ENCODE measurements around the gene H2BW1. TPM values are rescaled to one million over a fixed set of nuclear protein-coding genes. Genes with fewer than 3 reads are reported as not detected.
"Not testable (repeated sequence)": the region's sequence is repeated elsewhere in the genome, so short reads cannot be mapped to it uniquely, and the experiment has no call there.

The H2BW1 gene
- total RNA-seq, 1 donor: not detected

- no peak overlapping the region for H3K4me3 ChIP-seq (ENCODE audit: low read depth, low read length)
- TF ChIP-seq CTCF (IDR thresholded peaks at IDR 0.05; ENCODE audit: insufficient read depth, low read depth, low read length): no peak
- DNase-seq (ENCODE audit: low read depth): no peak
These were observed 350 bp downstream of the H2BW1 start for GRCh38 chrX:104013158-104013557.

- TF ChIP-seq CTCF (IDR thresholded peaks at IDR 0.05; ENCODE audit: insufficient read depth, low read depth, low read length): no peak
- H3K4me3 ChIP-seq (ENCODE audit: low read depth, low read length): no peak overlapping the region
- DNase-seq (ENCODE audit: low read depth): no peak
These were observed 4.7 kb downstream of the H2BW1 start for GRCh38 chrX:104008831-104009230.

GRCh38 chrX:103999234-103999633, 14.3 kb downstream of the H2BW1 start:
- no peak for TF ChIP-seq CTCF (IDR thresholded peaks at IDR 0.05; ENCODE audit: insufficient read depth, low read depth, low read length)
- DNase-seq (ENCODE audit: low read depth): no peak
- no peak overlapping the region for H3K4me3 ChIP-seq (ENCODE audit: low read depth, low read length)

GRCh38 chrX:103983508-103983907, 30.0 kb downstream of the H2BW1 start:
- not testable (repeated sequence) for DNase-seq (ENCODE audit: low read depth); H3K4me3 ChIP-seq (ENCODE audit: low read depth, low read length)

- not testable (repeated sequence) for DNase-seq (ENCODE audit: low read depth); H3K4me3 ChIP-seq (ENCODE audit: low read depth, low read length)
These were observed 50.9 kb downstream of the H2BW1 start, which contains the start of gene TMSB15B for GRCh38 chrX:103962411-103963278. TMSB15B (plus strand) TSS chrX:103962627.

Other genes with a start within 250 kb of the H2BW1 start
- gene PLP1, start 236.9 kb downstream of the H2BW1 start, total RNA-seq: under 0.01 TPM in 2 replicates
- 0.64 and 0.86 TPM in 2 replicates for gene RAB9B, start 181.5 kb downstream of the H2BW1 start, total RNA-seq
- 3.5 and 6.5 TPM in 2 replicates for gene TMSB15B, start 51.1 kb downstream of the H2BW1 start, total RNA-seq
- not detected in 2 replicates for gene H2BW2, start 26.2 kb upstream of the H2BW1 start, total RNA-seq
- 3.9 and 5.2 TPM in 2 replicates for gene TMSB15C, start 62.5 kb upstream of the H2BW1 start, total RNA-seq
- gene ZCCHC18, start 98.8 kb upstream of the H2BW1 start, total RNA-seq: 0.43 and 0.64 TPM in 2 replicates
- 5.6 and 5.8 TPM in 2 replicates for gene SLC25A53, start 143.3 kb upstream of the H2BW1 start, total RNA-seq
- 25.1 and 35.8 TPM in 2 replicates for gene FAM199X, start 152.7 kb upstream of the H2BW1 start, total RNA-seq
- not detected in 2 replicates for gene ESX1, start 241.2 kb upstream of the H2BW1 start, total RNA-seq

All from fibroblast of villous mesenchyme (primary cell).